NOMO-1 treated with dmso at 0.1 percent for 144 hours (cell line): ENCODE data around the gene STK24.

Experiments
- DNase-seq: peaks from one replicate; lab custom pipeline; 2025; ENCODE audit not compliant: unreplicated experiment; lab: John Stamatoyannopoulos, UW

The STK24 gene

DNA sequence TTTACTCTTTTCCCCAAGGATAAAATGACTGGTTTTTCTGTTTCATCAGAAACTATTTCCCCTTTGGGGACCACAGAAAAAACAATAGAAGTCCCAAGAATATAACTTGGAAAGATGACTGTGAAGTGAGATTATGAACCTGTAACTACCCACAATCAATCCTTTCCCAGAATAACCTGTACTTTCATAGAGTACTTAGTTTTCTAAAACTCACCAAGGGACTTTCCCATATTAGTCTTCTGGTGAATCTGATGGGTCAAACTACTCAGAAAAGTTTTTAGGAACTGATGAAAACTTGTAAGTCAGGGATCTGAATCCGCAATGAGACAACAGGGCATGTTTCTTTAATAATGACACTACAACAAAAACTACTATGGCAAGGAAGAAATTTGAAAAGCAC, 62.6 kb downstream of the STK24 start:
- no peak for DNase-seq

DNA sequence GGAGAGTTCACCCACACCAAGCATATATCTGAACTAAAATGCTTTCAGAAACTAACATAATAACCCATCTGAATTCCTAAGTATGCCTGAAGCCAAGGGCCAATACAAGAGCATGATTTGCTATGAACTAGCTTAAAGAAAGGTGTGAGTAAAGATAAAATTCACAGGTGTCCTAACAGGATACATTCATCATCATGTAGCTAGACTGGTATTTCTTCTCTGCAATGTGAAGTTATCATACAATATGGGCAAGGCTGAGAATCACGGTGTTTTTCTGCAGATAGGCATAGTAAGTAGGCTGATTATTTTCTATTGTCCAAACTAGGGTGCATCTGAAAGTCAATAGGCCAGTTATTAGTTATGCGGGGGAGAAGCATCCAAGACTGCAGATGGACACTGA, 63.1 kb downstream of the STK24 start:
- no peak for DNase-seq

DNA sequence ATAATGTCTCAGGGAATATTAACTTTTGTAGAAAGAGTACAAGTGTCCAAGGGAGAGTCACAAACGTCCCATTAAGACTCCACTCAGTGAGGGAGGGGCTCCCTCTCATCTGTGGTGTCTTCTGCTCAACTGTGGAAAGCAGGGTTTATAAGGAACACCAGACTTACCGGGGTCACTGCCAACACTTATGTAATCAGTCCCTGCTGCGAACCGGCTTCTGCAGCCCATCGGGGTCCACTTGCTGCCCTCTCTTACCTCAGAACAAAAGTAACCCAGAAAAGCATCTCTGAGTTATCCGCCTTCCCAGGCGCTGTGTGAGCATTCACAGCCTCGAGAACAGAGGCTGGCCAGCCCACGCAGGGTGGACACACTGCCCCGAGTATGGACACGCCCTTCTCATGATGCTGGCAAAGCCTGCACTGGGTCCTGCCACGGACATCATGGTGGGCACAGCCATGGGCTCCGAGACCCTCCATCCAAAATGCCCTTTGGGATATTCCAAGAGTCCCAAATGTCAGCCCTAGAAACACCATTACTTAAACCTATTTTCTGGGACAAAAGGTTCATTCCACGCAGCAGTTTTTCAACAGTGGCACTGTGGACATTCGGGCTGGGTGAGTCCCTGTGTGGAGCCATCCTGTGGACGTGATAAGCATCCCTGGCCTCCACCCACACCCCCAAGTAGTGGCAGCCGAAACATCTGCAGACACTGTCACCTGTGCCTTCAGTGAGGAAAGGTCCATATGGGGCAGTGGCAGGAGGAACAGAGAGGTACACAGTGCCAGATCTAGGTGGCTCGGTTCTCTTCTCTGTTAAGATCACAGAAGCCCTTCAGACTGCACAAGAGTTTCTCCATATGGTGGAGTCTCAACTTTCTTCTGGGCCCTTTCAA, 63.9 kb downstream of the STK24 start:
- no peak for DNase-seq

DNA sequence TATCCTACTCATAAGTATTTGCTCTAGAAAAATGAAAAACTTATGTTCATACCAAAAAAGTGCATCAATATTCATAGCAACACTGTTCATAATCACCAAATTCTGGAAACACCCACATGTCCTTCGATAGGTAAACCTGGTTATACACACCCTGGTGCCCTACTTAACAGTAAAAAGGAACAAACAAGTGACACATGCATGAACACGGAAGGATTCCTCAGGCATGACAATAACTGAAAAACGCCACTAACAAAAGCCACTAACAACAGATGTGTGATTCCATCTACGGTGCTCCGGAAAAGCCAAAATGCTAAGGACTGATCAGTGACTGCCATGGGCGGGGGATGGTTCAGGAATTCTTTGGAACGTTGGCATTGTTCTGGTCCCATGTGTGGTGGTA, 65.5 kb downstream of the STK24 start:
- DNase-seq = no peak

DNA sequence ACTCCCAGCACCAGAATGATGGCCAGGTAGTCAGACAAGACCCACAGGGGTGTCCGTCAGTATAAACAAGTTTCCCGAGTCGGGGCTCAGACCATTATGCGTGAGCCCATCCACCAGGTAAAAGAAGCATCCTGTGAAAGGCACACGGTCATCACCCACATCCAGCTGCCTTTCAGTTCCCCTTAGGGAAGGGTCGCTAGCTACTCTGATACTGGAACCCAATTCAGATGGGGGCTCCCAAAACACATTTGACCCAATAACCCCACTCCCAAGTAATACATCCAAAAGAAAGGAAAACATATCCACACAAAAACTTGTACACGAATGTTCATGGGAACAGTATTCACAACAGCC, 66.8 kb downstream of the STK24 start:
- no peak for DNase-seq

DNA sequence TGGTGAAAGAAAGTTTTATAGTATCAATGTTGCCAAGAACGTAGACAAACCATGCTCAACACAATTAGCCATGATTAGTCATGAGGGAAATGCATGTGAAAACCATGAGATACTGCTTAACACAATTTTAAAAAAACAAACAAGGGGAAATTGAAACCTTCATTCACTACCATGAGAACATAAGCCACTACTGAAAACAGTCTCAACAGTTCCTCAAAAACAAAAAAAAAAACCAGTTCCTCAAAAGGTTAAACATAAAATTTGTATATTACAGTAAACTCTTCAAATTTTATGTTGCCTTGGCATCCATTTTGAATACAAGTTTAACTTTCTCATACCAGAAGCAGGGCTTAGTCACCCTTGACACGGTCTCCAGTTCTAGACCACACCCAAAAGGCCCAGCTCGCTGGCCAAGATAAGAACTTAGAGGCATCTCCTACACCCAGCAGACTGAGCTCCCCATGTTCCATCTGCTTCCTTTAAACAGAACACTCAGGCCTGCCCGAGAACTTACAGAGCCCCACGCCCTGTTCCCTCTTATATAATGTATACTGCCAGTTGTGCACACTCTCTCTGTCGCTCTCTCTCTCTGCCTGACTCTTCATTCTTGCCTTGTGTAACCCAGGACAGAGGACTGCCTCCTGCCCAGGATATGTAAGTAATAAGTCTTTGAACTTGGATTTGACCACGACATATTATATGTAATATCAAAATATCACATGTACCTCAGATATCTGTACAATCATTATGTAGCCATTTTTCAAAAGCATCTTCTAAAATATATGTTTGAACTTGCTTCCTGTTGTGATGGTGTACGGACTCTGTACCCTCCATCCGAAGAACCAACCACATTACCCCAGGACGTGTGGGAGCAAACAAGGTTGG, 67.4 kb downstream of the STK24 start:
- peak; percentile 78 for DNase-seq

DNA sequence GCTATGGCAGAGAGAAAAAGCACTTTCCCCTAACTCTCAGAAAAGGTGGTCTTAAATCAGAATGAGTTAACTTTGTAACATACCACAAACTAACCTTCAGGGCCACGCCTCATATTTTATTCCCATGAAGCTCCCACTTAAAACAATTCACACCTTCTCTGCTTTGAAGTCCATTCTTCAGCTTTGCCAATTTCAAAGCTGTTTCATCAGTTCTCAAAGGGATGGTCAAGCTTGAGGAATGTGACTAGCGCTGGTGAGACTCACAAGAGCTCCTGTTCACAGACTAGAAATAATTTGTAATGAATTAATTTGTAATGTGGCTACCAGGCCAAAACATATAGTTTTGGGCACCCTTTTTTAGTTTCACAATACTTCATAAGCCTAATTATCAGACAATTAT, 68.2 kb downstream of the STK24 start:
- DNase-seq = no peak

DNA sequence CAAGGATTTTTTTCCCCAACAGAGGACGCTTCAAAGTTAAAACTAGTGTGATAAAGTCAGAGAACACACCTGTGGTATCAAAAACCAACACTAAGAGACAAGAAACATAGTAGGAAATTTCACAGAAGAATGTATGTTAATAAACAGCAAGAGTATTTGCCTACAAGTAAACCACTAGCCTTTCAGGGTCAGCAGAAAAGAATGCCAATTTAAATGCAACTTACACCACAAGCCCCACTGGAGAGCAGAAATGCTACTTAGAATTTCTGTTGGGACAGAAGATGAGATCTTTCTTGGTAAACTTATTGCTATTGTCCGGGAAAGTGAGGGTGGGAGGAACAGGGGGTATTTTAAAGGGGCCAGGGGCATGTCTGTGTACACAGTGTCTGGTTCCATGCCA, 68.6 kb downstream of the STK24 start:
- no peak for DNase-seq

DNA sequence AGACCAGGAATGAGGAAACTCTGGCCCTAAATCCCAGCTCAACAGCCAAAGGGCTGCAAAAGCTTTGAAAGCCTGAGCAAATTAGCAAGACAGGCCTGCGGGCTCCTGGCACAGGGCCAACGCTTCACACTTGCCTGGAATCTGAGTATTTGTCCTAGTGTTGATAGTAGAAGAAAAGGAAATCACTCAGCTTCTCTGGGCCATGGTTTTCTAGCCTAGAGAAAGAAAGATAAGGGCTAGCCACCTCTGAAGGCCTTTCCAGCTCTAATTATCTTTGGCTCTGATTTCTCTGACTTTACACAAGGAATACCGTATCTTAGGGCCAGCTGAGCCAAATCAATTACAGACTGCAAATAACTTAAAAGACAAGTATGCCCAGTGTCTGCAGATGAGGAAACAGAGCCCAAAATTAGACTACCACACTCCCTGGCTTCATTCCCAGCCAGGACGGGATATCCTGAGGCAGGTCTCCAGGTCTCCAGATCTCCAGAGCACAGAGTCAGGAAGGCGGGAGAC, 69.6 kb downstream of the STK24 start:
- no peak for DNase-seq

DNA sequence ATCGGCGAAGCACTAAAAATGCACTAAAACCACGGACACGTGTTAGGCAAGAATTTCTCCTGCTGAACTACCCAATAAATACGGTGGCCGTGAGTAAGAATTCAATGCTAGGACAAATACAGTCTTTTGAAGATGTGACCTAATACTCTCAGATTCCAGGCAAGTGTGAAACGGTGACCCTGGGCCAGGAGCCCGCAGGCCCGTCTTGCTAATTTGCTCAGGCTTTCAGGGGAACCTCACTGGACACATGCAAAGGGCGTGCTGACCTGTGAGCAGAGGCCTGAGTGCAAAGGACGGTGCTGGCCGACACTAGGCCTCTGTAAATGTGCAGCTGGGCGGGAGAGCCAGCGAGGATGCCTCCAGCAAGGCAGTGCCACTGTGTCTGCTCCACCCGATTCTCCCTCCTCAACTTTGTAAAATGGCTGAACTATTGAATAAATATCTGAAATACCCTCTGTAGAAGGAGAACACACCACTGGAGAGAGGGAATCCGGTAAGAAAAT, 70.1 kb downstream of the STK24 start:
- no peak for DNase-seq

DNA sequence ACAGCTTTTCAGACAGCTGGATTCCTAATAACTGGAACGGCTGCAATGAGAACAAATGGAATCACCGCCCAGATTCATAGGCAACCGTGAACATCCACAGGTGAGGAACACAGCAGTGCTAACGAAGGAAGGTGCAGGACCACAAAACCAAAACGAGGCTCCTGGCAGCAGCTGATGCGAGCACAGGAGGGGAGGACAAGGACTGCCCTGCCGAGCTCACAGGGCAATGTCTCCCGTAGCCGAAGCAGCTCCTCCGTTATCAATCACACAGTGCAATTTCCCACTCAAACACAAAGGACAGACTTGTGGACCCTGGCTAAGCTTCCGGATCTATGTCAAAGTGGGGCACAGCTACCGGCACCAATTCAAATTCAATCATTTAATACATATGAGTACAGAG, 70.6 kb downstream of the STK24 start:
- no peak for DNase-seq

DNA sequence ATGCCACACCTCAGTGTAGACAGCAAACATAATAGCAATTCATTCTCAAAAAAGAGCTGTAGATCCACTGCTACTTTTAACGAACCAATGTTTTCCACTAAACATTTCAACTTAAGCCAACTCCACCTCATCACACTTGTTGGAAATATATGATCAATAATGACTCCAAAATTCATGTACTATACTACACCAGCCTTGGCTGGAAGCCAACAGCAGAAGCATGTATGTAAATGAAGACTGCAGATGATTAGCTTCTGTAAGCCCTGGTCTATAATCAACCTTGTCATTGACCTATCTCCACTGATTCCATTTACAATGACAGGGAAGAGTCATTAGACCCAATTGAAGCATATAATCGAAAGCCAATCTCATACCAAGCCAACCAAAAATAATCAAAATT, 71.7 kb downstream of the STK24 start:
- DNase-seq = no peak

DNA sequence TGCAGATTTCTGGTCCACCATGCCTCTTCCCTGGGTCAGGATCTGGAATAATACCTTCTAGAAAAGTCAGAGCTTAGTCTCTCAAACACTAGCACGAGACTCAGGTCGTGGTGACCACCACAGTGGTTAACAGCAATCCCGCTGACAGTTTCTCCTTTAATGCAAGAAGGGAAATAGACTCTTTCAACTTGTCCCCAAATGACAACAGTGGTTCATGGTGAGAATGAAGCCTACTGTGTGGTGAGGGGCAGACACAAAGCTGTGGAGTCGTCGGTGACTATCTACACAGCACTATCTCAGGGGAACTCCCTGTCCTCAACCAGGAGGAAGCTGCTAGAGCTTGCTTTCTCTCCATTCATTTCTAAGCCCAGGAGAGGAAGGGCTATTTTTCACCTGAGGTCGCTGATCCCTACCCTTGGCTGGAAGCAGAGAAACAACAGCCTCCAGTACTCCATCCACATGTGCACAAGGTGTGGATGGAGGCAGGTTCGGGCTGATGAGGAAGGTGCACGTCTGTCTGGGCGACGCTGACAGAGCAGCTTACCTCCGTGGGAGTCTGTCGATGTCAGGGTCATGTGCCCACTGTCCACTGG, 72.4 kb downstream of the STK24 start:
- no peak for DNase-seq

DNA sequence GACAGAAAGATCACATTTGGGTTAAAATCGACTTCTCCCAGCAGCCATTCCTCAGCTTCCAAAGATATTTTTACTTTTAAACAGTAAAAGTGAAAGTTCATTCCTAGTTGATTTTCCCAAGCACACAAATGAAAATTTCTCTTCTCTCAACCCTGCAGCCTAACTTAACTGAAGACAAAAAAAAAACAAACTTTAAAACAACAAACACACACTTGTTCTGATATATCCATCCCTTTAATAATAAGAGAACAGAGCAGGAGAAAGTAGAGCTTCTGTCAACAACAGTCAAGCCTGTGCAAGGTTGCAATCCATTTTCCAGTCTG, 72.9 kb downstream of the STK24 start:
- DNase-seq = no peak

DNA sequence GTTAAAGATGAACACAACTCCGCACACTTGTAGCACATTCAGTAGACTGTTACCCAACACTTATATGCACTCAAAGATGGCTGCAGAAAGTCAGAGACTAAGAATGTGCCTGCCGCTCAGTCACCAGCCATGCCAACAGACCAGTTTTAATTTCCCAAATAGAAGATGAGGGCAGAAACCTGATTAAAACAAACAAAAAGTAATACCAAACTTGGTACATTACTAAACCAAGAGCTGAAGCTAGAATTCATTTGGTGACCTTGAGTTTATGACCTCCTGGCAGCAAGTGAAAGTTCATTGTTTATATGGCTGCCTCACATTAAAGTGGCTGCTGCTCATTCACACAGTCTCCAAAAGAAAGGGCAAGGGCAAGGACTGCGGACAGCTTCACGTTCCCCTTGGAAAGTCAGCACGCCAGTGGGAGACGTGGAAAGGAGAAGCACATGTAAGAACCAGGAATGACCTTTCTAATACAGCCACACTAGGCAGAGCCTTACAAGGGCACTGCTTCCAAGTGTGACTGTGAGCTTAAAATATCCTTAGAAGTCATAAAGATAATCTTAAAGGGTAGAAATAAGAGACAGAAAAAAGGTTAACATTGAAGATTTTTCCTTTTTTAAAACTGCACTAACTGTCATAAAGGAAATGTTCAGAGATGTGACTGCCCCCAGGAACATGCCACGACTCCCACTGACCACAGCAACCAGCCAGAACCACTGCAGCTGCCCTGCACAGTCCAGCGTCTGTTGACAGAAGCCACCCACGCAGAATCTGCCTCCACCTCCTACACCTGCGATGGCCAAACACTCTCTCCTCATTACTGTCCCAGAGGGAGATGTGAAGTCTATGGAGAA, 73.5 kb downstream of the STK24 start:
- no peak for DNase-seq

DNA sequence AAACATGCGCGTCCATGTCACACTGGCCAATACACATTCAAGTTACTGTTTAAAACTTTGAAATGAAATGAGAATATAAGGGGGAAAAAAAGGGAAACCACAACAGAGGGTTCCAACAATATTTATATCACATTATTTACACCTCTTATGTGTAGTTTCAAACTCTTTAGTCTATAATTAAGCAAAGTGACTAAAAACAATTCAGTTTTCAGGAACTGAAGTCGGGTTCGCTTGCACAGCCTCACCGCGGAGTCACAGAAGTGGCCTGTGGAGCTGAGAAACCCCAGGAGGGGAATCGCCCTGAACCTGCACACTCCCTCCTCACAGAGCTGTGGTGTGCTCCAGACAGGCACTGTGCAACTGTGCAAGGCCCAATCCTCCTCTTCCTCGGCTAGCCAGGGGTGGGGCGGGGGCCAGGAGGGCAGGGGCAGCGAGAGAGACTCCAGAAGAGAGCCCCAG, 75.9 kb downstream of the STK24 start:
- DNase-seq = no peak

DNA sequence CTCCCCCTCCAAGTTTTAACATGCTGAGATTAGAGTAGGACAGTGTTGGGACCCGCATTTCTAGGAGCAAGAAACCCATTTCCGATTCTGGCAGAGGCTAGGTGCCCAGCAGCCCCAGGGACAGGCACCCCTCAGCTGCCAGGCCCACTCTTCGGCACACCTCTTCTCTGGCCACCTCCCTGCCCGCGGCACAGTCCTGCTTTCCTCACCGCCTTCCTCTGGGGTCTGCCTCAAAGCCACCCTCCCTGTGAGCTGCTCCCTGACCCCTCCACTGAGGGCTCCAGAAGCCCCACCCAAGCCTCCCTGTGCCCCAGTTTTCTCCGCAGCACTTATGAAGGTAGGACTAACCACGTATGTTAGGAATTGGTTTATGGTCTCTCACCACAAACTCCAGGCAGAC, 79.9 kb downstream of the STK24 start:
- no peak for DNase-seq

DNA sequence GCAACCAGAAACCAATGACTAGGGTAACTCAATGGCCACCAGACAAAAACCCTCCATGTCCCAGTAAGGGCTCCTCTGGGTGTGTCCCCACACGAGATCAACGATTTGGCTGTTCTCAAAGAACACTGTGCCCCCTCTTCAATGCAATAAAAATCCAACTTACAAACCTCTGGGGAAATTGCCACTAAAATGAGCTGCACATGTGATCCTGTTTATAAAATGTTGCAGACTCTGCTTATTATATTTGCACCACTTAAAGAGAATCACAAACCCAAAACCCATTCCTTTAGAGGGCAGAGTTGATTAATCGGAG, 80.5 kb downstream of the STK24 start:
- no peak for DNase-seq

DNA sequence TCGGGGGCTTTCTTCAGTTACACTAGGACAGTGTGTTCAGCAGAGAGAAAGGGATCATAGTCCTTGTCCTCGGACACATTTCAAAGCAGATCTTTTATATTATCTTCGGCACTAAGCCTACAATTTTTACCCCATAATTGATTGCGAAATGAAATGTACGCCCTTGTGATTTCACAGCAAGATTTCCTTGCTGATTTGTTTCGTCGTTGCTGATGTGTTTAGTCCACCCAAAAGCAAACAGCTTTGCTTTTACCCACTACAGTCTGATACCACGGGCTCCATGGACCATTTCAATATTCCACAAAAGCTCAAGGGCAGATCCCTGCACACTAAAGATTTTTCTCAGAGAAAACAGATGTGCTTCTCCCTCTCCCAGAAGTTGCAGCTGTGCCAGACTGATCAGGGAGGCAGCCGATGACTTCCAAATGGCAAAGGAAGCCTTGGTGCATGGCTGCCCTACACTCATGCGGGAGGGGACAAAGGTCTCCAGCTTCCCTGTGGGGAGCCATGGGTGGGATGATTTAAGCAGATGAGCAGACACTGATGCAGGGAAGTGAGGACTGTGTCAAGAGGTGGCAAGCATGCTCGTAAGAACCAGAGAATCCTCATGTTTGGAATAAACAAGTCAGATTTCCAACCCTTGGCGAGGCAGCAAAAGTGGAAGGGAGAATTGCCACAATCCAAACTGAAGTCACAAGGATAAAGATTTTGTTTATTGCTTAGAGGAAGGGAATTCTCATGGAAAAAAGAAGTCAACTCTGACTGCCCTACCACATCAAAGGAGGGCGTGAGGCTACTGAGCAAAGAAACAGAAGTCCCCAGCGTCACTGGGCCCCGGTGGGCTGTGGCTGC, 81.1 kb downstream of the STK24 start:
- DNase-seq = no peak

DNA sequence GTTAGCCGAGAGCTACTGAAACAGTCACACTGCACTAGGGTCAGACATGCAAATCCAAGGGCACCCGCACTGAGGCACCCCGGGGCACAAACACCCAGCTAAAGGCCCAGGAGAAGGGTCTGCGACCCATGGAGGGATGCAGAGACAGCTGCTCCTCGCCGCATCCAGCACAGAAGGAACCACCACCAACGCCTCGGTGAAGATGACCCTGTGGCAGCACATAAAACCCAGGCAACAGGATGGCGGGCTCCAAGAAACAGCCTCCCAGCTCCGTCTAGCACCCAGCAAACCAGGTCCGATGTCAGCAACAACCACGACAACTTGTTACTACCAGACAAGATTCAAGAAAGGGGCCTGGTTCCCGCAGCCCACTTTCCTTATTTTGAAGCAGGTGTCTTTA, 82.1 kb downstream of the STK24 start:
- DNase-seq = no peak
